GM23248 (cell line): Measurements from ENCODE around the gene ZSCAN22. TPM values are rescaled to one million over a fixed set of nuclear protein-coding genes. Genes with fewer than 3 reads are reported as not detected.

Experiments used
- DNase-seq: peaks from one replicate; pipeline ENCODE4 v3.0.0-alpha.2; 2015
- H2AFZ ChIP-seq: fragments of 200-600 bp; sonication (generic); 2 replicates; pipeline ENCODE4 v1.6.1; 2016; ENCODE audit warnings: antibody characterized with exemption
- H3F3A ChIP-seq: fragments of 200-600 bp; sonication (generic); 2 replicates; pipeline ENCODE4 v1.6.1; 2016; ENCODE audit warnings: mild to moderate bottlenecking, antibody characterized with exemption, mixed run types; ENCODE audit not compliant: insufficient read depth
- H3K27ac ChIP-seq: fragments of 200-600 bp; sonication (generic); 2 replicates; pipeline ENCODE4 v1.5.1; 2016; ENCODE audit warnings: mild to moderate bottlenecking
- H3K27me3 ChIP-seq: fragments of 200-600 bp; sonication (generic); replicated peaks from 2 replicates; pipeline ENCODE4 v1.6.1; 2016; ENCODE audit warnings: mild to moderate bottlenecking; ENCODE audit not compliant: insufficient read depth
- H3K36me3 ChIP-seq: fragments of 200-600 bp; sonication (generic); 2 replicates; pipeline ENCODE4 v1.6.1; 2016; ENCODE audit warnings: low read depth, mild to moderate bottlenecking
- H3K4me1 ChIP-seq: fragments of 200-600 bp; sonication (generic); 2 replicates; pipeline ENCODE4 v1.6.1; 2016; ENCODE audit warnings: mild to moderate bottlenecking; ENCODE audit not compliant: insufficient read depth
- H3K4me2 ChIP-seq: fragments of 200-600 bp; sonication (generic); one replicate; pipeline ENCODE4 v1.6.1; 2016; ENCODE audit warnings: mild to moderate bottlenecking; ENCODE audit not compliant: unreplicated experiment
- H3K4me3 ChIP-seq: fragments of 200-600 bp; sonication (generic); 2 replicates; pipeline ENCODE4 v1.5.1; 2016; ENCODE audit warnings: mild to moderate bottlenecking
- H3K79me2 ChIP-seq: fragments of 200-600 bp; sonication (generic); 2 replicates; pipeline ENCODE4 v1.6.1; 2016; ENCODE audit warnings: mild to moderate bottlenecking; ENCODE audit not compliant: insufficient read depth
- H3K9ac ChIP-seq: fragments of 200-600 bp; sonication (generic); 2 replicates; pipeline ENCODE4 v1.6.1; 2016; ENCODE audit warnings: mild to moderate bottlenecking
- H3K9me2 ChIP-seq: fragments of 200-600 bp; sonication (generic); 2 replicates; pipeline ENCODE4 v1.6.1; 2016; ENCODE audit warnings: mixed run types, mild to moderate bottlenecking, moderate library complexity; ENCODE audit not compliant: insufficient read depth
- H3K9me3 ChIP-seq: fragments of 200-600 bp; sonication (generic); one replicate; pipeline ENCODE4 v1.6.1; 2017; ENCODE audit warnings: low read depth
- H4K20me1 ChIP-seq: fragments of 200-600 bp; sonication (generic); 2 replicates; pipeline ENCODE4 v1.6.0; 2016; ENCODE audit not compliant: insufficient read depth
- EZH2 ChIP-seq: fragments of 200-600 bp; sonication (generic); IDR thresholded peaks from 2 replicates; pipeline ENCODE4 v1.6.1; 2018; ENCODE audit warnings: antibody characterized with exemption, mild to moderate bottlenecking; ENCODE audit not compliant: insufficient read depth, poor library complexity, severe bottlenecking
- EZH2phosphoT487 ChIP-seq: fragments of 200-600 bp; sonication (generic); IDR thresholded peaks from 2 replicates; pipeline ENCODE4 v1.6.1; 2018; ENCODE audit warnings: antibody characterized with exemption, moderate library complexity, mild to moderate bottlenecking, low read depth; ENCODE audit not compliant: insufficient read depth
- WGBS, 2 experiments: methylation state at CpG; one replicate each; pipeline ENCODE4 v1.1.6; 2015 to 2017; ENCODE audit warnings: low lambda C conversion rate in 2 of 2, low coverage in 1 of 2; ENCODE audit errors: missing lambda C conversion rate in 2 of 2; 5-methylcytosine and 5-hydroxymethylcytosine counted together
- in situ Hi-C: fragments of 300-500 bp; cut with MboI; formaldehyde crosslinking; loops from 2 replicates; pipeline ENCODE4 v1.15.0; 2020
- microRNA-seq: library from miRNA; unstranded; fragments of <30 nt; microRNA quantifications from one replicate; pipeline ENCODE4, GENCODE V29; 2016; ENCODE audit warnings: borderline number of aligned reads
- polyA plus RNA-seq: library from polyadenylated mRNA; unstranded; fragments of >200 nt; fragmentation: Nextera tagmentation; extraction: Ambion mirVana; gene quantifications from 2 replicates; pipeline ENCODE4 v1.2.1, GENCODE V29; 2016
- small RNA-seq: library from RNA; depleted of rRNA; stranded (forward); fragments of <200 nt; gene quantifications from one replicate; pipeline ENCODE3, GENCODE V24; 2014; ENCODE audit warnings: low read depth, low replicate concordance
- total RNA-seq: library from RNA; depleted of rRNA; stranded (reverse); fragments of >200 nt; shearing (Covaris generic); gene quantifications from 2 replicates; pipeline ENCODE4 v1.2.3, GENCODE V29; 2014; rRNA removed

Gene ZSCAN22
- total and polyA plus RNA-seq, 2 experiments from 2014 or later, result 1.5 to 1.8 TPM

DNA sequence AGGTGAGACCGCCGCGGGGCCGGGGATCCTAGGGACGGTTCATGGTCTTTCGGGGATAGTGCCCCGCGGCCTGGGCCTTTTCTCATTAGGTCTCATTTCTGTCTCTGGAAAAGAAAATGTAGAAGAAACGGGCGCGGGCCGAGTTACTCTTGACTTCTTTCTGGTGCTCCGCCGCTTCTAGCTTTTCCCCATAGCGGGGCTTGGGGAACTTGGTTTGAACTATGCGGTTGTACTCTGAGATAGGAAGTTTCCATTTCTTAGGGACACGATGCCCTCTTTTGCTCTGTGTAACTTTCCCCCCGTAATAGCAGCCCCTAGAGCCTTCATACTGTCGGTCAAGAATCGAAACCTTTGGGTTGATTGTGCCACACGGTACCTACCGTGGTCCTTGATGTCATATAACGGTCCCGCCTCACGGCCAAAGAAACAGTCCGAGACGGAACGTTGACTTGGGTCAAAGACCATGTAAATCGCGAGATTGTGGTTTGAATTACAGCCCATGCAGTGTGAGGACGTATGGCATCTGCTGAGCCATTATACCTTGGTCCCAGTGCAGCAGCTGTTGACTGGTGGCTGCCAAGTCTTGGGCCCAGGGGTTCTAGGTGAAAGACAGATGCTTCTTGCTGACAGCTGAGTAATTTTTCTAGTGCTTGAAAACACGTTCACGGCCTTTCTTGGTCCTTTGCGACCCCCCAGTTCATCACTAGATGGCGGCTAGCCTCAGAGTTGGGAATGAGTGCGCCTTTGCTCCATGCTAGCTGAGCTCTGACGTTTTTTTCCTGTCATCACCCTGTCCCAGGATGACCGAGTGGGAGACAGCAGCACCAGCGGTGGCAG lies 60.8 kb downstream of the ZSCAN22 start:
- no peaks in the 10 kb centered on the region for H3K27me3 ChIP-seq
- peaks cover 6% of the 10 kb centered on the region; the same call in 1 of the 2 replicates for H4K20me1 ChIP-seq
- no peak overlapping the region for H2AFZ ChIP-seq
- H3K9me2 ChIP-seq, result no peaks in the 10 kb centered on the region
- H3K9me3 ChIP-seq, result no peaks in the 10 kb centered on the region
- H3K27ac ChIP-seq, result peak overlapping the region; percentile 98
- H3F3A ChIP-seq, result peaks cover 15% of the 10 kb centered on the region
- peak overlapping the region; percentile 92 for H3K4me2 ChIP-seq
- in situ Hi-C loops, result no loop called here
- peaks cover 21% of the 10 kb centered on the region for H3K36me3 ChIP-seq
- H3K4me1 ChIP-seq, result peaks cover 21% of the 10 kb centered on the region
- no peak for TF ChIP-seq EZH2phosphoT487
- TF ChIP-seq EZH2, result no peak
- WGBS, 2 experiments, result 5% methylated on average over 39 of the region's 39 CpGs
- H3K4me3 ChIP-seq, result peak overlapping the region; percentile 92
- DNase-seq, result peak; percentile 34
- H3K9ac ChIP-seq, result peak overlapping the region; percentile 98
- peaks cover 69% of the 10 kb centered on the region for H3K79me2 ChIP-seq

DNA sequence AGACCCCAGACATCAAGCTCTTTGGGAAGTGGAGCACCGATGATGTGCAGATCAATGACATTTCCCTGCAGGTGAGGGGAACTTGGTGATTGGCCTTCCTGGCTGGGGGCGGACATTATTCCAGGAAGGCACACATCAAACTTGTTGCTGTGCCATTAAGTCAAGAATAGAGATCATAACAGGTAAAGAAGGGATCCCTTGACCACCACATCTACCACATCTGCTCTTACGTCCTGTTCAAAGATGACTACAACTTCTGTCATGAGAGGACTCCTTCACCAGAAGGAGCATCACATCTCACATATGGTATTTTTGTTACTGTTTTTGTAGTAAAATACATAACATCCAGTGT lies 61.4 kb downstream of the ZSCAN22 start:
- Histone ChIP-seq H3K27ac (peak overlapping the region; percentile 98; the same call in 1 of the 2 replicates), H3K9me2 (no peaks in the 10 kb centered on the region), H2AFZ (no peak overlapping the region), H3K4me3 (peak overlapping the region; percentile 92), H3K4me2 (peak overlapping the region; percentile 92), H3K9me3 (no peaks in the 10 kb centered on the region), H4K20me1 (peaks cover 6% of the 10 kb centered on the region; the same call in 1 of the 2 replicates), H3F3A (peaks cover 21% of the 10 kb centered on the region), H3K36me3 (peaks cover 26% of the 10 kb centered on the region), H3K79me2 (peaks cover 74% of the 10 kb centered on the region), H3K4me1 (peaks cover 21% of the 10 kb centered on the region), H3K9ac (peak overlapping the region; percentile 98), H3K27me3 (no peaks in the 10 kb centered on the region)
- in situ Hi-C loops, result no loop called here
- TF ChIP-seq EZH2phosphoT487 (no peak), EZH2 (no peak)
- WGBS, 2 experiments, result 83 to 84% methylated on average over 3 of the region's 3 CpGs
- peak; percentile 24 for DNase-seq

Small RNAs within 50 kb of the gene (microRNA-seq; reads per million reads assigned to microRNA genes)
- gene MIR4754, result not detected
- gene MIR6806, result not detected

Small RNAs within 50 kb of the gene (small RNA-seq; reads per million reads assigned to genes)
- not detected for gene MIR4754
- gene MIR6806, result not detected
- gene RNA5SP473, result not detected

Other genes starting within 250 kb of the ZSCAN22 start
- 47.8 and 52.6 TPM in 2 replicates for gene ZSCAN18, start 228.8 kb upstream of the ZSCAN22 start, total RNA-seq
- gene ZSCAN18, start 228.8 kb upstream of the ZSCAN22 start, polyA plus RNA-seq, result 19.0 and 21.8 TPM in 2 replicates
- 10.7 and 15.1 TPM in 2 replicates for gene ZNF329, start 176.2 kb upstream of the ZSCAN22 start, total RNA-seq
- 1.7 and 2.6 TPM in 2 replicates for gene ZNF329, start 176.2 kb upstream of the ZSCAN22 start, polyA plus RNA-seq
- 18.2 and 20.8 TPM in 2 replicates for gene ZNF274, start 143.9 kb upstream of the ZSCAN22 start, total RNA-seq
- gene ZNF274, start 143.9 kb upstream of the ZSCAN22 start, polyA plus RNA-seq, result 16.5 and 18.0 TPM in 2 replicates
- 32.0 and 37.8 TPM in 2 replicates for gene ZNF544, start 98.1 kb upstream of the ZSCAN22 start, total RNA-seq
- 10.9 and 15.9 TPM in 2 replicates for gene ZNF544, start 98.1 kb upstream of the ZSCAN22 start, polyA plus RNA-seq
- 4.0 and 5.7 TPM in 2 replicates for gene ZNF8, start 48.0 kb upstream of the ZSCAN22 start, total RNA-seq
- gene ZNF8, start 48.0 kb upstream of the ZSCAN22 start, polyA plus RNA-seq, result 1.1 and 1.2 TPM in 2 replicates
- gene ERVK3-1, start 21.6 kb upstream of the ZSCAN22 start, total RNA-seq, result 33.7 and 35.0 TPM in 2 replicates
- 40.2 and 41.3 TPM in 2 replicates for gene ERVK3-1, start 21.6 kb upstream of the ZSCAN22 start, polyA plus RNA-seq
- gene A1BG, start 26.5 kb downstream of the ZSCAN22 start, total RNA-seq, result 22.0 and 63.7 TPM in 2 replicates
- gene A1BG, start 26.5 kb downstream of the ZSCAN22 start, polyA plus RNA-seq, result 31.3 and 34.3 TPM in 2 replicates
- gene ZNF497, start 35.8 kb downstream of the ZSCAN22 start, total RNA-seq, result 0.38 and 0.97 TPM in 2 replicates
- gene ZNF497, start 35.8 kb downstream of the ZSCAN22 start, polyA plus RNA-seq, result 0.65 and 0.72 TPM in 2 replicates
- gene ZNF837, start 54.0 kb downstream of the ZSCAN22 start, total RNA-seq, result 2.5 and 5.3 TPM in 2 replicates
- gene ZNF837, start 54.0 kb downstream of the ZSCAN22 start, polyA plus RNA-seq, result 1.4 and 2.2 TPM in 2 replicates
- 1,366 and 1,425 TPM in 2 replicates for gene RPS5, start 60.3 kb downstream of the ZSCAN22 start, total RNA-seq
- gene RPS5, start 60.3 kb downstream of the ZSCAN22 start, polyA plus RNA-seq, result 561 and 565 TPM in 2 replicates
- gene RNF225, start 68.7 kb downstream of the ZSCAN22 start, total RNA-seq, result not detected in 2 replicates
- not detected in 2 replicates for gene RNF225, start 68.7 kb downstream of the ZSCAN22 start, polyA plus RNA-seq
- 8.5 and 14.6 TPM in 2 replicates for gene ZNF584, start 81.7 kb downstream of the ZSCAN22 start, total RNA-seq
- 12.7 and 14.0 TPM in 2 replicates for gene ZNF584, start 81.7 kb downstream of the ZSCAN22 start, polyA plus RNA-seq
- 6.1 and 6.7 TPM in 2 replicates for gene ZNF132, start 113.2 kb downstream of the ZSCAN22 start, total RNA-seq
- 4.5 and 5.8 TPM in 2 replicates for gene ZNF132, start 113.2 kb downstream of the ZSCAN22 start, polyA plus RNA-seq
- gene ZNF324B, start 124.6 kb downstream of the ZSCAN22 start, total RNA-seq, result 10.5 TPM in 2 replicates
- gene ZNF324B, start 124.6 kb downstream of the ZSCAN22 start, polyA plus RNA-seq, result 2.1 and 3.0 TPM in 2 replicates
- gene ZNF324, start 140.1 kb downstream of the ZSCAN22 start, total RNA-seq, result 16.3 and 19.1 TPM in 2 replicates
- gene ZNF324, start 140.1 kb downstream of the ZSCAN22 start, polyA plus RNA-seq, result 5.5 and 6.3 TPM in 2 replicates
- gene ZNF446, start 149.4 kb downstream of the ZSCAN22 start, total RNA-seq, result 17.8 and 18.0 TPM in 2 replicates
- gene ZNF446, start 149.4 kb downstream of the ZSCAN22 start, polyA plus RNA-seq, result 5.8 and 6.4 TPM in 2 replicates
- 0.63 and 3.6 TPM in 2 replicates for gene SLC27A5, start 185.0 kb downstream of the ZSCAN22 start, total RNA-seq
- gene SLC27A5, start 185.0 kb downstream of the ZSCAN22 start, polyA plus RNA-seq, result 5.1 and 6.3 TPM in 2 replicates
- 5.9 and 9.0 TPM in 2 replicates for gene ZBTB45, start 192.8 kb downstream of the ZSCAN22 start, total RNA-seq
- gene ZBTB45, start 192.8 kb downstream of the ZSCAN22 start, polyA plus RNA-seq, result 16.0 and 17.9 TPM in 2 replicates
- gene TRIM28, start 217.1 kb downstream of the ZSCAN22 start, total RNA-seq, result 263 and 319 TPM in 2 replicates
- gene TRIM28, start 217.1 kb downstream of the ZSCAN22 start, polyA plus RNA-seq, result 61.5 and 62.0 TPM in 2 replicates
- gene CHMP2A, start 228.1 kb downstream of the ZSCAN22 start, total RNA-seq, result 88.6 and 89.2 TPM in 2 replicates
- 186 and 193 TPM in 2 replicates for gene CHMP2A, start 228.1 kb downstream of the ZSCAN22 start, polyA plus RNA-seq
- 60.3 and 60.4 TPM in 2 replicates for gene UBE2M, start 231.6 kb downstream of the ZSCAN22 start, total RNA-seq
- 8.7 and 13.9 TPM in 2 replicates for gene UBE2M, start 231.6 kb downstream of the ZSCAN22 start, polyA plus RNA-seq
- 20.8 and 32.1 TPM in 2 replicates for gene MZF1, start 246.3 kb downstream of the ZSCAN22 start, total RNA-seq
- gene MZF1, start 246.3 kb downstream of the ZSCAN22 start, polyA plus RNA-seq, result 6.7 and 9.0 TPM in 2 replicates